GM12891 (cell line): ENCODE data around the gene NETO2.

Experiments
- PAX5 ChIP-seq: IDR thresholded peaks from 2 replicates; pipeline ENCODE4 v1.6.1; 2011; ENCODE audit warnings: low read length, moderate library complexity, mild to moderate bottlenecking; ENCODE audit not compliant: insufficient read depth, severe bottlenecking
- POLR2A ChIP-seq: IDR thresholded peaks from 2 replicates; pipeline ENCODE4 v1.6.1; 2011; ENCODE audit warnings: low read depth, low read length, control low read depth
- POLR2AphosphoS5 ChIP-seq: IDR thresholded peaks from 2 replicates; pipeline ENCODE4 v1.6.1; 2011; ENCODE audit warnings: low read depth, low read length, control low read depth
- POU2F2 ChIP-seq: IDR thresholded peaks from 2 replicates; pipeline ENCODE4 v1.6.1; 2011; ENCODE audit warnings: low read depth, mild to moderate bottlenecking, control low read depth, low read length, moderate library complexity
- SPI1 ChIP-seq: IDR thresholded peaks from 2 replicates; pipeline ENCODE4 v1.6.1; 2011; ENCODE audit warnings: low read depth, low read length, control low read depth
- TAF1 ChIP-seq: IDR thresholded peaks from 2 replicates; pipeline ENCODE4 v1.6.1; 2011; ENCODE audit warnings: low read depth, low read length, control low read depth

DNA sequence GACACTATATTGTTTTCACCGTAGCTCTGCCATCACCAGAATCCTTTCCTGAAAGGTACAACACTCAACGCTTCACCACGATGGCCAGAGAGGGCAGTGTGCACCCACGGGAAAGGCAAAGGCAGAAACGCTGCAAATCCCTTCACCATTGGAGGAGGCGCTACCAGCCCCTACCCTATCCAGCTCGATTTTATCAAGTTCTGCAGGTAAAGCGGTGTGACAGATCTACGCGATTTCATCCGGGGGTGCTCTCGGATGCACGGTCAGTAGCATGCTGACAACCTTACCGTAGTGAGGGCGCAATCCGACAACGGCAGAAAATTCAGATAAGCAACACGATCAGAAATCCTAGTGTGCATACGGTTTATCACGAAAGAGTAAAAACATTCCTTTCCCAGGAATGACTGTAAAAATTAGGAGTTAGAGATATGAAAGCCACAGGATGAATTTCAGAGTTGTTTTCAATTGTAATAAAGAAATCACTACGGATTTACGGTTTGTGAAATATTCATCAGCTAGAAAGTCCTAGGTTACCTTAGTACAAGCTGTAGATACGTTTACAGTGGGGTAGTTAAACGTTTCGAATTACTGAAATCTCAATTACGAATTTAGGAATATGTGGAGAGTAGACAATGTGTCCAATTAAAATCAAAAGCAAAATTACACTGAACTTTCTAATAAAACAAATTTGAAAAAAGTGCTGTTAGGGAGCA, 1.8 kb downstream of the NETO2 start:
- 0 out of 2 replicates have a peak, but pooled peaks have one; percentile 44 for TF ChIP-seq POLR2A
- TF ChIP-seq TAF1, result no peak
- TF ChIP-seq POLR2AphosphoS5, result no peak
- no peak for TF ChIP-seq SPI1
- TF ChIP-seq POU2F2, result no peak
- no peak for TF ChIP-seq PAX5
